NCI-H82 treated with DMSO at 0.1 percent for 48 hours (cell line): ENCODE data around the gene JAG1.
"Not testable (repeated sequence)": the region's sequence is repeated elsewhere in the genome, so short reads cannot be mapped to it uniquely, and the experiment has no call there.

Experiments used
- DNase-seq: peaks from one replicate; lab custom pipeline; 2025; ENCODE audit not compliant: unreplicated experiment; lab: John Stamatoyannopoulos, UW

Gene JAG1

DNA sequence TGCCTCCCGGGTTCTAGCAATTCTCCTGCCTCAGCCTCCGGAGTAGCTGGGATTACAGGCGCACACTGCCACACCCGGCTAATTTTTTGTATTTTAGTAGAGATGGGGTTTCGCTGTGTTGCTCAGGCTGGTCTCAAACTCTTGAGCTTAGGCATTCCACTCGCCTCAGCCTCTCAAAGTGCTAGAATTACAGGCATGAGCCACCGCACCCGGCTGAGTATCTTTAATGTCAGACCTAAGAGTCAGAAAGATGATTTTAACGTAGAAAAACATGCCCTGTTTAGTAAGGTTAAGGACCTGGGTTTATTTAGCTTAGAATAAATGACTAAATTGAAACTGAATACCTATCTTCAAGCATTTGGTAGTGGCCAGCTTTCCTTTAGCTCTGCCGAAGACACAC is 83.4 kb downstream of the JAG1 start:
- DNase-seq = not testable (repeated sequence)
